GM12891 (cell line): Measurements from ENCODE around the gene ZNF541.

ENCODE experiments used
- PAX5 ChIP-seq: IDR thresholded peaks from 2 replicates; pipeline ENCODE4 v1.6.1; 2011; ENCODE audit warnings: low read length, moderate library complexity, mild to moderate bottlenecking; ENCODE audit not compliant: insufficient read depth, severe bottlenecking
- POLR2A ChIP-seq: IDR thresholded peaks from 2 replicates; pipeline ENCODE4 v1.6.1; 2011; ENCODE audit warnings: low read depth, low read length, control low read depth
- POLR2AphosphoS5 ChIP-seq: IDR thresholded peaks from 2 replicates; pipeline ENCODE4 v1.6.1; 2011; ENCODE audit warnings: low read depth, low read length, control low read depth
- POU2F2 ChIP-seq: IDR thresholded peaks from 2 replicates; pipeline ENCODE4 v1.6.1; 2011; ENCODE audit warnings: low read depth, mild to moderate bottlenecking, control low read depth, low read length, moderate library complexity
- SPI1 ChIP-seq: IDR thresholded peaks from 2 replicates; pipeline ENCODE4 v1.6.1; 2011; ENCODE audit warnings: low read depth, low read length, control low read depth
- TAF1 ChIP-seq: IDR thresholded peaks from 2 replicates; pipeline ENCODE4 v1.6.1; 2011; ENCODE audit warnings: low read depth, low read length, control low read depth

DNA sequence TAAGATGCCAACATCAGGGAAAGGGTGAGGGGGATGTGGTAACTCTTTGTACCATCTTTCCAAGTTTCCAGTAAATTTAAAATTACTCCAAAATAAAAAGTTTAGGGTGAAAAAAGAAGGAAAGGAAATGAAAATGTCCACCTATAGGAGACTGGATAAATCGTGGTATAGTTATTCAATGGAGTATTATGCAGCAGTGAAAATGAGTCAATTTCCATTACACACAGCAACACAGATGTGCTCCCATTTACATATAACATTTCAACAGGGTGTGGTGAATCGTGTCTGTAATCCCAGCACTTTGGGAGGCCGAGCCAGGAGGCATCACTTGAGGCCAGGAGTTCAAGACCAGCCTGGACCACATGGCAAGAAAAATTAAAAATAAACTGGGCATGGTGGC, 7.4 kb upstream of the ZNF541 start:
- no peak for TF ChIP-seq POLR2AphosphoS5
- no peak for TF ChIP-seq POLR2A
- no peak for TF ChIP-seq TAF1
- TF ChIP-seq POU2F2 = no peak
- TF ChIP-seq SPI1 = no peak
- TF ChIP-seq PAX5 = no peak
